Measurements from ENCODE around the gene NRG3. TPM values are rescaled to one million over a fixed set of nuclear protein-coding genes. Genes with fewer than 3 reads are reported as not detected.

Gene NRG3
- total RNA-seq, 1 donor from 2014 or later, result 6.1 TPM

- TF ChIP-seq CTCF (conservative IDR thresholded peaks at IDR 0.05), result no peak
- peaks cover 4% of the 10 kb centered on the region for H3K36me3 Mint-ChIP-seq
Observed at GRCh38 chr10:82353381-82353780, 478.4 kb downstream of the NRG3 start.

GRCh38 chr10:82358486-82359099 is 483.6 kb downstream of the NRG3 start:
- H3K36me3 Mint-ChIP-seq, result no peaks in the 10 kb centered on the region
- H3K9me3 Mint-ChIP-seq, result no peaks in the 10 kb centered on the region
- no peak overlapping the region for H3K27ac Mint-ChIP-seq
- no peak overlapping the region for H3K4me3 Mint-ChIP-seq
- TF ChIP-seq CTCF (conservative IDR thresholded peaks at IDR 0.05), result no peak
- H3K27me3 Mint-ChIP-seq, result no peaks in the 10 kb centered on the region
- no peak for DNase-seq (ENCODE audit: extremely low spot score, unreplicated experiment)
- H3K4me1 Mint-ChIP-seq (ENCODE audit: unreplicated experiment), result no peaks in the 10 kb centered on the region

More at GRCh38 chr10:82353381-82353780, 478.4 kb downstream of the NRG3 start:
- Mint-ChIP-seq H3K27me3 (no peaks in the 10 kb centered on the region), H3K27ac (no peak overlapping the region), H3K9me3 (no peaks in the 10 kb centered on the region), H3K4me1 (ENCODE audit: unreplicated experiment) (no peaks in the 10 kb centered on the region), H3K4me3 (no peak overlapping the region)
- DNase-seq (ENCODE audit: extremely low spot score, unreplicated experiment), result no peak

GRCh38 chr10:82361256-82361655 is 486.3 kb downstream of the NRG3 start:
- H3K36me3 Mint-ChIP-seq, result no peaks in the 10 kb centered on the region
- no peak overlapping the region for H3K27ac Mint-ChIP-seq
- no peaks in the 10 kb centered on the region for H3K9me3 Mint-ChIP-seq
- no peak overlapping the region for H3K4me3 Mint-ChIP-seq
- H3K27me3 Mint-ChIP-seq, result no peaks in the 10 kb centered on the region
- no peak for TF ChIP-seq CTCF (conservative IDR thresholded peaks at IDR 0.05)
- DNase-seq (ENCODE audit: extremely low spot score, unreplicated experiment), result no peak
- peaks cover 4% of the 10 kb centered on the region for H3K4me1 Mint-ChIP-seq (ENCODE audit: unreplicated experiment)

- H3K27me3 Mint-ChIP-seq, result no peaks in the 10 kb centered on the region
- no peak for DNase-seq (ENCODE audit: extremely low spot score, unreplicated experiment)
- no peaks in the 10 kb centered on the region for H3K4me1 Mint-ChIP-seq (ENCODE audit: unreplicated experiment)
- no peak overlapping the region for H3K4me3 Mint-ChIP-seq
- no peaks in the 10 kb centered on the region for H3K36me3 Mint-ChIP-seq
- peak; percentile 60 for TF ChIP-seq CTCF (conservative IDR thresholded peaks at IDR 0.05)
- H3K9me3 Mint-ChIP-seq, result no peaks in the 10 kb centered on the region
- H3K27ac Mint-ChIP-seq, result no peak overlapping the region
Observed at GRCh38 chr10:82377608-82378007, 502.6 kb downstream of the NRG3 start.

GRCh38 chr10:82378146-82378545 is 503.2 kb downstream of the NRG3 start:
- Mint-ChIP-seq H3K4me3 (no peak overlapping the region), H3K27me3 (no peaks in the 10 kb centered on the region), H3K27ac (no peak overlapping the region)

More at GRCh38 chr10:82378146-82378545, 503.2 kb downstream of the NRG3 start:
- TF ChIP-seq CTCF (conservative IDR thresholded peaks at IDR 0.05), result no peak
- Mint-ChIP-seq H3K9me3 (no peaks in the 10 kb centered on the region), H3K4me1 (ENCODE audit: unreplicated experiment) (no peaks in the 10 kb centered on the region), H3K36me3 (no peaks in the 10 kb centered on the region)
- DNase-seq (ENCODE audit: extremely low spot score, unreplicated experiment), result no peak

Measured in type B pancreatic cell (in vitro differentiated cells).